Left ventricle myocardium inferior (tissue), 1 donor: ENCODE results near the gene SLC49A3. TPM values are rescaled to one million over a fixed set of nuclear protein-coding genes. Genes with fewer than 3 reads are reported as not detected.
A peak's percentile ranks its signal among the peaks of the same experiment; 100 is the strongest.

Experiments
- DNase-seq: peaks from one replicate; pipeline ENCODE4 v3.0.0-alpha.2; 2020
- H3K27ac ChIP-seq: fragments of 200-600 bp; replicated peaks from 2 replicates; pipeline ENCODE4 v1.8.0; 2021
- H3K27me3 ChIP-seq: fragments of 200-600 bp; 2 replicates; pipeline ENCODE4 v1.8.0; 2021; ENCODE audit warnings: low read depth
- H3K36me3 ChIP-seq: fragments of 200-600 bp; 2 replicates; pipeline ENCODE4 v1.8.0; 2021
- H3K4me1 ChIP-seq: fragments of 200-600 bp; 2 replicates; pipeline ENCODE4 v1.8.0; 2021
- H3K4me3 ChIP-seq: fragments of 200-600 bp; 2 replicates; pipeline ENCODE4 v1.8.0; 2021; ENCODE audit warnings: mild to moderate bottlenecking, moderate library complexity
- H3K9me3 ChIP-seq: fragments of 200-600 bp; replicated peaks from 2 replicates; pipeline ENCODE4 v1.8.0; 2021
- CTCF ChIP-seq: fragments of 200-600 bp; IDR thresholded peaks from 2 replicates; pipeline ENCODE4 v1.8.0; 2021; ENCODE audit warnings: antibody characterized with exemption, mild to moderate bottlenecking, borderline replicate concordance
- intact Hi-C: fragments of 100-400 bp; cut with micrococcal nuclease; formaldehyde crosslinking; loops from one replicate; pipeline ENCODE4 v1.11.0; 2022
- total RNA-seq: library from RNA; stranded (reverse); fragmentation: NEBNext Ultra II Directional; extraction: Animal tissue kit (Norgen Biotek cat#: 25700); gene quantifications from one replicate; pipeline ENCODE4 v1.2.1, GENCODE V29; 2021
- donor health status: DM: no; HTN: yes; CAD: no; lungs with severe emphysema.

The SLC49A3 gene
- total RNA-seq, 1 donor from 2014 or later, result 12.0 TPM

- no peak overlapping the region for H3K4me3 ChIP-seq
- no peaks in the 10 kb centered on the region for H3K9me3 ChIP-seq
- peaks cover 14% of the 10 kb centered on the region for H3K4me1 ChIP-seq
- no peak overlapping the region for H3K27ac ChIP-seq
- TF ChIP-seq CTCF, result no peak
- DNase-seq, result no peak
- H3K27me3 ChIP-seq, result peaks cover 21% of the 10 kb centered on the region
- intact Hi-C loops, result no loop called here
- H3K36me3 ChIP-seq, result no peaks in the 10 kb centered on the region
Observed at GRCh38 chr4:664713-665231, 24.2 kb downstream of the SLC49A3 start.

- H3K27ac ChIP-seq, result no peak overlapping the region
- H3K9me3 ChIP-seq, result no peaks in the 10 kb centered on the region
- TF ChIP-seq CTCF, result no peak
- intact Hi-C loops, result no loop called here
- H3K4me3 ChIP-seq, result peak overlapping the region; percentile 72
- DNase-seq, result peak; percentile 54
- no peaks in the 10 kb centered on the region for H3K36me3 ChIP-seq
- peaks cover 21% of the 10 kb centered on the region for H3K27me3 ChIP-seq
- H3K4me1 ChIP-seq, result peaks cover 14% of the 10 kb centered on the region
Observed at GRCh38 chr4:663438-664428, 25.2 kb downstream of the SLC49A3 start.

- Histone ChIP-seq H3K9me3 (no peaks in the 10 kb centered on the region), H3K27ac (no peak overlapping the region), H3K4me1 (peaks cover 14% of the 10 kb centered on the region), H3K4me3 (peak overlapping the region; percentile 72), H3K27me3 (peaks cover 21% of the 10 kb centered on the region), H3K36me3 (no peaks in the 10 kb centered on the region)
- DNase-seq, result no peak
- intact Hi-C loops, result no loop called here
- no peak for TF ChIP-seq CTCF
Observed at GRCh38 chr4:663046-663437, 25.9 kb downstream of the SLC49A3 start.

GRCh38 chr4:661881-662761 lies 26.8 kb downstream of the SLC49A3 start:
- Histone ChIP-seq H3K4me3 (no peak overlapping the region), H3K27ac (no peak overlapping the region), H3K27me3 (peaks cover 21% of the 10 kb centered on the region), H3K4me1 (peaks cover 14% of the 10 kb centered on the region), H3K9me3 (no peaks in the 10 kb centered on the region), H3K36me3 (no peaks in the 10 kb centered on the region)
- intact Hi-C loops, result no loop called here
- no peak for DNase-seq
- TF ChIP-seq CTCF, result no peak

GRCh38 chr4:661231-661630 lies 27.7 kb downstream of the SLC49A3 start:
- TF ChIP-seq CTCF, result no peak
- no peak for DNase-seq
- Histone ChIP-seq H3K36me3 (no peaks in the 10 kb centered on the region), H3K27me3 (peaks cover 26% of the 10 kb centered on the region), H3K4me1 (peaks cover 14% of the 10 kb centered on the region), H3K27ac (no peak overlapping the region), H3K9me3 (no peaks in the 10 kb centered on the region), H3K4me3 (no peak overlapping the region)
- intact Hi-C loops, result no loop called here
